IPS-18c (cell line): Measurements from ENCODE around the gene KLF13.
"Not testable (repeated sequence)": the region's sequence is repeated elsewhere in the genome, so short reads cannot be mapped to it uniquely, and the experiment has no call there.

Experiments used
- H3K4me3 ChIP-seq: 2 replicates; pipeline ENCODE4 v1.7.0; 2013; ENCODE audit warnings: low read depth, mild to moderate bottlenecking, low read length, moderate library complexity; ENCODE audit not compliant: insufficient read depth
- H3K9me3 ChIP-seq: one replicate; pipeline ENCODE4 v1.6.1; 2013; ENCODE audit warnings: mild to moderate bottlenecking, low read length, moderate library complexity; ENCODE audit not compliant: control insufficient read depth, insufficient read depth

The KLF13 gene

DNA sequence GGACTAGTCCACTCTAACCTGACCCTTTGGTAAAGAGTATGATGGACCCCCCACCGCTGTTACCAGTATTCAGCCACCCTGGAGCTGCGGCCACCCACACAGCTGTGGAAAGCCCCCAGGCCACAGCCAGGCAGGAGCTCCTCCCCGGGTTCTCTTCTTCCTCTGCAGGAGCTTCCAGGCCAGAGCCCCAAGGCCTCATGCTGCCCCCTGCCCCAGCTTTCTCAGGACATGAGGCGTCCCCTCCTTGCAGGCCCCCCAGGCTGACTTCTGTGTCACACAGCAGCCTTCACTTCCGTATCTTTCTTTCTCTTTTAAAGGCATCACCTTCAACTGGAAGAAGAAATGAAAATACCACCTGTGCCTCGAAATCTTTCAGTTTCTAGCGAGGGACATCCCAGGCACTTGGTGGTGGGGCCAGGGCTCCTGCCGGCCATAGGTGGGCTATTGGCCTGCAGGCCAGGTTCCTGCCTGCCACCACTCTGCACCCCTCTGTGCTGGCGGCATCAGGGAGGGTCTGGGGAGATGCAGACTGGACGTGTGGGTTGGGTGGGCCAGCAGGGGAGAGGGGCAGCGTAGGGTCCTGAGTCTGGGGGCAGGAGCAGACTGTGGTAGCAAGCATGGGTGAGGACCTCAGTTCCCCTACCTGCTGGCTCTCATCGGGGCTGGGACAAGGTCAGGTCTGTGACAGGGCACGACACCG lies 19.9 kb downstream of the KLF13 start:
- H3K9me3 ChIP-seq, result no peaks in the 10 kb centered on the region
- H3K4me3 ChIP-seq, result no peak overlapping the region

DNA sequence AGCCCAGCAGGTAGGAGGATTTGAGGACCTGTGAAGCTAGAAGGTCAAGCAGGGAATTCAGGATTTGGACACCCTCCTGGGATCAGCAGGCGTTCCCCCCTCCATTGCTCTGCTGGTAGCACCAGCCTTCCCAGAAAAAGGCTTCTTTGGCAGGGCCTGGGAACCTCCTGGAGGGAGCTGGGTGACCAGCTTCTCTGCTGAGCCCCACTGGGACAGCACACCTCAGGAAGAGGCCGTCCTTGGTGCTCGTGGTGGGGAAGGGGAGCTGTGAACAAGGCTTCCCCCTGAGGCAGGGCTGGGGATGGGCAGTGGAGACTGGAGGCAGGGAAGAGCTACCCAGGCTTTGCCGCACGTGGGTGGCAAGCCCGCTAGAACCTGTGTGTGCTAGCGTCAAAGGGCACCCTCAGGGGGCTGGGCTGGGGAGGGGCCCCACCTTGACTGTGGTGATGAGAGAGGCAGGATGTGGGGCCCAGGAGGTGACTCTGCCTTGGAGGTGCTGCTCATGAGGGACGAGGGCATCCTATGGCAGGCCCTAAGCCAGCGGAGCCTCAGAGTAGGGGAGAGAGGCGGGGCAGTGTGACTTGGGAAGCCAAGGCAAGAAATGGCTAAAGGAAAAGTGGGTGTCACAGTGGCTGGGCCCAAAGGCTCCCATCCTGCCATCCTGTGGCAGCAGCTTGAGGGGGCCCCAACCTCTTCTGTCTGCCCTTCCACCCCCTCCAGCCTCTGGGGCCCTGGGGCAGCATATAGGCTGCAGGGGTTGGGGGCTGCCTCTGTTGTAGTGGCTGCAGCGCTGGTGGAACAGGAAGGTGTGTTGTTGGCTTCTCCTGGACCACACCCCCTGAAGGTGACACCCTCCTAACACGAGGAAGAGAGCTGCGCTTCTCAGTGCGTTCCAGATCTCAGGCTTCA lies 20.7 kb downstream of the KLF13 start:
- no peak overlapping the region for H3K4me3 ChIP-seq
- no peaks in the 10 kb centered on the region for H3K9me3 ChIP-seq

DNA sequence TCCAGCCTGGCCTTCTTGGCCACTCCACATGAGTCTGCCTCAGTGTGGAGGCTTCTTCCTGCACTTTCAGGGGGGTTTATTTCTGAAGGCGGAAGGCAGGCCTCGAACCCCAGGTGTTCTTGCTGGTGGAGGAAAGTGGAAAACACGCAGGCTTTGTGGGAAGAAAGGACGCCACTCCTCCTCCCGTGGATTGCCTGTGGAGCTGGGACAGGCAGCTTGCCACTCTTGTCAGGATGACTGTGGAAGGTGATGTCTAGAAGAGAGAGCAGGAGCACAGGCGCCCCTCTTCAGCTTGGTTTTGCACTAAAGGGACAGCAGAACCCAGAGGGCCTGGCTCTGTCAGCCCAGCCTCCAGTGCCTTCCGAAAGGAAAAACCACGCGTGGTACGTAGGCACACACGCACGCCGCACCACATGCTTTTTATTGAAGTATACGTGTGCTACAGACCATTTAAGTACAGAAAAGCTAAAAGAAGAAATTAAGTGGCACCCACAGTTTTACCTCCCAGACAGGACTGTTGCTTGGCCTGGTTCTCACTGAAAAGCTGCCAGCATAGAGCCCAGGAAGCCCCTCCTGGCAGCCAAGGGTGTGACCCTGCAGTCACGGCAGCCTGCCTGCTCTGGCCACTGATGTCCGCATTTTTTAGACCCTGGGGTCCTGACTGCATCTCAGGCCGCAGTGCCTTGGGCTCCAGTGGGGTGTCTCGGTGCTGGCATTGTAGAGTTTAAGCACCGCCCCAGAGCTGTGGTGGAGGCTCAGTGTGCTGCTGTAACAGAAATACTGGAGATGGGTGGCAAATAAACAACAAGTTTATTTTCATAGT lies 21.6 kb downstream of the KLF13 start:
- H3K9me3 ChIP-seq, result no peaks in the 10 kb centered on the region

DNA sequence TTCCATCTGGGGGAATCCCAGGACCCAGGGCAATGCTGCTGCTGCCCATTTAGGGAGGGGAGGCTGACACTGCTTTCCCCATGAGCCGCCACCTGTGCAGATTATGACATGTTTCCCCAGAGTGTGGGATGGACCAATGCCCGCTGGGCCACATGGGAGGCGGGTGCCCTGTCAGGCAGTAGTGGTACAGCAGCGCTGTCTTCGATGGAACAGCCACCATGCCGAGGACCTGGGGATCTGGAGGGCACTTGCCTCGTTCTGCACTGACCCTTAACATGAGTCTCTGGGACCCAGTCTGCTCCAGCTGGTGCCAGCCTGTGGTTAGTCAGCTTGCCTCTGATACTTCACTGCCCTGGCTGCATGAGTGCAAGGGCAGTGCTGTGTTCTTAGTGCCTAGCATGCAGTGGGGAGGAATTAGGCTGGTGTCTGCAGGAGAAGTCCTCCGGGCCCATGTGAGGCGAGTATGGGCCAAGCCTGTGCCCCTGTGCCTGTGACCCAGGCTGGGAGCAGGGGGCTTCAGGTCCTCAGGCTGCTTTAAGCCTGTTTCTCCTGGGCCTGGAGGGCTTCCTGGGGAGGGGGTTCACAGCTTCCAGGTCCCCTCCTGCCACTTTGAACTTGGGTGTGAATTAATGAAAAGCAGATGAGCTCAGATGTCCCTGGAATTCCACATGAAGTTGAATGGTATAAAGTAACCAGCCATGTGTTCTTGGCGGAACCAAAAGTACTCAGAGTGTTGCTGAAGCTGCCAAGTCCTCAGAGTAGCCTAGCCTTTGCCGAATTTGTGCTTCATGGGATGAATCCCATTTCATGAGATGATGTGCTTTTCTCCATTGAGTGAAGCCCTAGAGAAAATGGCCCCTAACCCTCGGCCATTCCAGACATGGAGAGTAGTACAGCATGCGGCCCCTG lies 22.9 kb downstream of the KLF13 start:
- no peaks in the 10 kb centered on the region for H3K9me3 ChIP-seq
- H3K4me3 ChIP-seq, result no peak overlapping the region

More for the DNA sequence above, 21.6 kb downstream of the KLF13 start:
- H3K4me3 ChIP-seq, result no peak overlapping the region

DNA sequence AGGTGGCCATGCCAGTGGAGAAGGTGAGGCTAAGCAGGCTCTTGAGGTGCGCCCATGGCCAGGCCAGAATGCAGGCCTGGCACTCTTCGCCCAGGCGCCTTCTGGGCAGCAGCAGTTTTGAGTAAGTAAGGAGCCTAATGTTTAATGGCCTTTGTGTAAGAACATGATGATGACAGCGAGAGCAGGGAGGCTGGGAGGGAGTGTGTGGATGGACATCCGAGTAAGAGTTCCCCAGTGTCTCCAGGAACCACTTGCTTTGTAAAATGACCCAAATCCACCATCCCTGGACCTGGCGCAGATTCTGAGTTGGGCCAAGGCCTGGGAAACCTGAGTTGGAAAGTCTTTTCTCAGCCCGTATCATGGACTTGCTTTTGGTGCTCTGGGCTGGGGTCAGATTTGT lies 24.1 kb downstream of the KLF13 start:
- Histone ChIP-seq H3K4me3 (no peak overlapping the region), H3K9me3 (no peaks in the 10 kb centered on the region)

DNA sequence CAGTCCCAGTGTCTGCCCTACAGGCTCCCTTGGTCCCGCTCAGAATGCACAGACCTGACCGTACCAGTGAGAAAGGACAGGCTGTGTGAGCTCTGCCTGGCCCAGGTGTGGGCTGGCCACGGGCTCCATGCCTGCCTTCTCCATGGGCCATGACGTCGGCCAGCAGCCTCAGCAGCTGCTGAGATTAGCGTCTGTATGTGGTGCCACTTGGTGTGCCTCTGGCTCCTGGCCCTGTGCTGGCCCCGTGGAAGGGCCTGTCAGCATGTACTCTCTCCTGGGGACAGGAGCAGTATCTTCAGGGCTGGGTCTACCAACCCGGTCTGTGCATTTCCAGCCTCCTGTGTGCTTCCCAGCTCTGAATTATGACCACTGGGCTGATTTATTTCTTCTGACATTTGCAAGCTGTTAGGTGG lies 25.7 kb downstream of the KLF13 start:
- Histone ChIP-seq H3K9me3 (no peaks in the 10 kb centered on the region), H3K4me3 (no peak overlapping the region)

DNA sequence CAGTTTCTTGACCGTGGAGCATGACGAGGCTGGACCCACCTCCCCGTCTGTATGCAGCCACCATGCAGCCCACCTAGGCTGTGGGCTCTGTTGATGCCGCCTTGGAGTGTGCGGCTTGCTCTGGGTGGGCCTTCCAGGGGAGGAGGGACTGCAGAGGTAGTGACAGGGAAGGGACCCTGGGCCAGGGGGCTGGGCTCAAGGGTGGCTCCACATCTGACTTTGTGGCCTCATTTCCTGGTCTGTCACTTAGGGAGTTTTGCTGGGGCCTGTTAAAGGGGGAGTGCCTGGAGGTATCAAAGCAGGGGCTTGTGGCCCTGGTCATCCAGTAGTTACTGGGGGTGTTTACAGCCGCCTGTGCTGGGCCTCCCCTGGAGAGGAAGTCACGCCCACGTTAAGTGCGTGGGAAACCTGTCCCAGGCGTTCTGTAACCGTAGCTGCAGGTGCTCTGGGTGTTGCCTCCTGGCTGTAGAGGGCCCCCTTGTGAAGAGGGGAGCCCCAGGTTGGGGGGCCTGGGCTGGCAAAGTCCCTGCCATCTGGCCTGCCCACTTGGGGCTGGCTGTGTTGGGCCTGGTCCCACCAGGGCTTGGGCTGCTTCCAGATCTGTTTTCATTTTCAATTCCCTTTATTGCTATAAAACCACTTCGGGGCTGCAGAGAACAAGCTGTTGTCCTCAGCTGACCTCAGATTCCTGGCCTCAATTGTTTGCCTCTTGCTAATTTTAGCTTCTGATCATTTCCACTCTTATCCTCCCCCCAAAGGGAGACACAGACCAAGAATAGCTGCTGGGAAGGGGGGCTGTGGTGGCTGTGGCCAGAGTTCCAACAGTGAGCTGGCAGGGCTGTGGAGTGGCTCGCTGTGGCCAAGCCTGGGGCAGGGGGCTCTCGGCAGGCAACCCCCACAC lies 26.5 kb downstream of the KLF13 start:
- no peaks in the 10 kb centered on the region for H3K9me3 ChIP-seq
- H3K4me3 ChIP-seq, result no peak overlapping the region

DNA sequence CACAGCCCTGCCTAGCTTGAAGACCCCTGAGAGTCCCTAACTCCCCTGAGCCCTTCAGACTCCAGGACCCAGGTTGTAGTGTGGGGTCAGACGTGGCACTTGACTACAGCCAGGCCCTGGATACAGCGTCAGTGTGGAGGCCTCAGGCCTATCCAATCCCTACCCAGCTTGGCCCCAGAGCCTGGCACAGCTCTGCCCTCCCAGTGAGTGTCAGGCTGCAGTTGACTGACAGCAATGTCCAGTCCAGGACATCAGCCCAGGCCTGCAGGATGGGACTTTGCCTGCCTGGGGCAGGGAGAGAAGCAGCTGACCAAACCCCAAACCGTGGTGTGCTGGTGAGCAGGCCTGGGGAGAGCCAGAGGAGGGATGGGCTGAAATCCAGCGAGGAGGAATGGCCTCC lies 27.3 kb downstream of the KLF13 start:
- no peak overlapping the region for H3K4me3 ChIP-seq
- no peaks in the 10 kb centered on the region for H3K9me3 ChIP-seq

DNA sequence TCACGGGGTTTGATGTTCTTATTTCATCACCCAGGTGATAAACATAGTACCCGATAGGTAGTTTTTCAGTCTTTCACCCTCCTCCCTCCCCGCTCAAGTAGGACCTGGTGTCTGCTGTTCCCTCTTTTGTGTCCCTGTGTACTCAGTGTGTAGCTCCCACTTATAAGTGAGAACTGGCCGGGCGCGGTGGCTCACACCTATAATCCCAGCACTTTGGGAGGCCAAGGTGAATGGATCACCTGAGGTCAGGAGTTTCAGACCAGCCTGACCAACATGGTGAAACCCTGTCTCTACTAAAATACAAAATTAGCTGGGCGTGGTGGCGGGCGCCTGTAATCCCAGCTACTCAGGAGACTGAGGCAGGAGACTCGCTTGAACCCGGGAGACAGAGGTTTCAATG lies 29.5 kb downstream of the KLF13 start:
- not testable (repeated sequence) for H3K4me3 ChIP-seq

DNA sequence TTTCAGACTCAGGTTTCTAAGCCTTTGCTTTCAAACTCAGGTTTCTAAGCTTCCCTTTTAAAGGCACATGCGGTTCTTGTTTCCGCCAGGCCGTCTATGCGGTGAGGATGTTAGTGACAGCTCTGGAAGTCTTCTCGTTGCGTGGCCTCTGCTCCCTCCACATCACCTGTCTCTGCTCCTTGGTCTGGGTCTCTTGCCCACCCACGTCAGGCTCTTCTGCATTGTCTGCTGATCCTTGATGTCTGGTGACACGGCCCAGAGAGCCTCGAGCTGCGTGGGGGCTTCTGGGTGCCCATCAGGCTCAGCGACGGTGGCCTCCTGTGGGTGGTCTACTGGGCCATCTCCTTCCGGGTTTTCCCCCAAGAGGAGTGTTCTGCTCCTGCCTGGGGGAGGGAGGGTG lies 30.5 kb downstream of the KLF13 start:
- H3K4me3 ChIP-seq, result no peak overlapping the region
- no peaks in the 10 kb centered on the region for H3K9me3 ChIP-seq

More for the DNA sequence above, 29.5 kb downstream of the KLF13 start:
- not testable (repeated sequence) for H3K9me3 ChIP-seq

DNA sequence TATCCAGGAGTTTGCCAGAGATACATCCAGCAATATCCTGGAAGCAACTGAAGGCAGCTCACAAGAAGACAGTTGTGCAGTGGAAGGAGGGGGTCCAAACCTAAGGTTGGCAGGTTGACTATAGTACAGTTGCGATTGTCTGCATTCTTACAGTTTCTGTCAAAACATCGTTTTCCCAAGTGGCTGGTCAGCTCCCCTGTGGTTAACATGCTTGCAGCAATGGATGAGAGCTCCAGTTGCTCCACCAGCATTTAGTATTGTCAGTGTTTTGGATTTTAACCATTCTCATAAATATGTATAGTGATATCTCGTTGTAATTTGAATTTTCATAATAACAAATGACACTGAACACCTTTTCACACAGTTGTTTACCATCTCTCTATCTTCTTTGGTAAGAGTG lies 31.5 kb downstream of the KLF13 start:
- Histone ChIP-seq H3K9me3 (no peaks in the 10 kb centered on the region), H3K4me3 (no peak overlapping the region)

DNA sequence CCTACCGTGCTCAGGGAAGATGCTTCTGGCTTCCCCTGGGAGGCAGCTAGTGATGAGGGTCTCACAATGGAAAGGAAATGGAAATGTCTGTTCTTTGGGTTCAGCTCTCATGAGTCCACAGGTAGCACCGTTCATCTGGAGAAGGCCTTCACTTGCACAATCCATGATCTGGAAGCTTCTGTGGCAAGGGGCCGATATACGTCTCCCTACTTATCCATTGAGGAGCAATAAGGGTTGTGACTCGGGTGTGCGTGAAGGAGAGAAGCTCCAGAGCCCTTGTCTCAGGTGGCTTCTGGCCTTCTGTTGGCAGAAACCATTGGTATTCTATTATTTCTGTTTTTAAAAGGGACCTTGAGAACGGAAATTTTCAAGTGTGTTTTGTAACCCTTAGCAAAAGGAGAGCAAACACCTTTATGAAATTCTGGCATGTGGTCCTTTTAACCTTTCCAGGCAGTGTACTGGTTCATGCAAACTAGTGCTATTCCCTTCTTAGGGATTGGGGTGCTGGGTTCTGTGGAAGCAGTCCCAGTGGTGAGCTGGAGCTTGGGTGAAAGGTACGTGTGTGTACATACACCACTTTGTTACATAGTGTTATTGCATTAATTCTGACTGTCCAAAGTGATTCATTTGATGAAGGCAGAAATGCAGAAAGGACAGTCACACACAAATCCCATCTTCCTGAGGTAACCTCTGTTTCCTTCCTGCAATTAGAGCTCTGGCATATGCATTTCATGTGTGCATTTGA lies 32.5 kb downstream of the KLF13 start:
- H3K9me3 ChIP-seq, result no peaks in the 10 kb centered on the region
- H3K4me3 ChIP-seq, result no peak overlapping the region

DNA sequence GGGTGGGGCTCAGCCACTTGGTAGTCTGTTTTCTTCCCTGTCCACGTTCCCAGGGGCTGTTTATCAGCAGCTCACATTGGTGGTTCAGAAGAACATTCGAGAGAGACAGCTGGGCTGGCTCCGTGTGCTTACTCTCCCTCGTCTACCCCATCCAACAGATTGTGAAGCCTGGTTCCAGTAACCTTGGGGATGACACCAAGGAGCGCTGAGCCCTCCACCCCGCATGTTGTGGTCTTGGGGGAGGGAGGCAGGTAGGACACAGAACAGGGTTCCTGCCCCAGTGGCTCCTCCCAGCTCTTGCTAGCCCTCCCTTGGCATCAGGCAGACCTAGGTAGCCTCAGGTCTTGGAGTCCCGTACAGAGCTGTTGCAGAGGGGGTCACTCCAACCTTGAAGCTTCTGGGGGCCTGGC lies 33.1 kb downstream of the KLF13 start:
- Histone ChIP-seq H3K9me3 (no peaks in the 10 kb centered on the region), H3K4me3 (no peak overlapping the region)

DNA sequence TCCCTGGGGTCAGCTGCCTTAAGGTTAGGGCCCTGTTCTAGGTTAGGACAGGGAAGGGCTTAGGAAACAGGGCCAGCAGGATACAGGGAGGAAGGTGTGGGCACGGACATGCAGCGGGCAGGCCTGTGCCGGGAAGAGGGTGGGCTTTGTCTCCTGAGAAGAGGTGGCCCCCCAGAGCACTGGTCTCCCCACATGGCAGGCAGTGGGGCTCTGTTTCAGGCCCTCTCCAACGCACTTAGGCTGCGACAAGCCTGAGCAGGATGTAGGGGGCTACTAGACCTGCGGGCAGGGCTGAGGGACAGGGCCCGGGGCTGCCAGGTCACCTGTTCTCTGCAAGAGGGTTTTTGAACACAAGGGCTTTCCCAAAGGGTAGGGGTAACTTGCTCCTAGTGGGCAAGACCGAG lies 33.5 kb downstream of the KLF13 start:
- Histone ChIP-seq H3K4me3 (no peak overlapping the region), H3K9me3 (no peaks in the 10 kb centered on the region)
